Upper lobe of right lung (tissue), 1 donor: ENCODE results near the gene DRC7. TPM values are rescaled to one million over a fixed set of nuclear protein-coding genes. Genes with fewer than 3 reads are reported as not detected.

Experiments
- ATAC-seq: fragments of 200-7000 bp; cut with Tn5 transposase; one replicate; pipeline ENCODE4 v1.9.1; 2020; ENCODE audit warnings: mild to moderate bottlenecking, moderate library complexity
- DNase-seq: peaks from one replicate; pipeline ENCODE4 v3.0.0-alpha.2; 2020
- H3K27ac ChIP-seq: fragments of 200-600 bp; one replicate; pipeline ENCODE4 v1.8.0; 2022
- H3K27me3 ChIP-seq: fragments of 200-600 bp; one replicate; pipeline ENCODE4 v1.8.0; 2022; ENCODE audit warnings: mild to moderate bottlenecking
- H3K36me3 ChIP-seq: fragments of 200-600 bp; one replicate; pipeline ENCODE4 v1.8.0; 2022
- H3K4me1 ChIP-seq: fragments of 200-600 bp; one replicate; pipeline ENCODE4 v1.8.0; 2022
- H3K4me3 ChIP-seq: fragments of 200-600 bp; one replicate; pipeline ENCODE4 v1.8.0; 2022; ENCODE audit warnings: mild to moderate bottlenecking
- H3K9me3 ChIP-seq: fragments of 200-600 bp; one replicate; pipeline ENCODE4 v1.8.0; 2022
- CTCF ChIP-seq: fragments of 200-600 bp; IDR thresholded peaks from one replicate; pipeline ENCODE4 v1.8.0; 2022; ENCODE audit warnings: antibody characterized with exemption
- intact Hi-C: fragments of 100-400 bp; cut with DNase I; formaldehyde crosslinking; loops from one replicate; pipeline ENCODE4 v1.11.0; 2022
- total RNA-seq: library from RNA; stranded (reverse); fragmentation: NEBNext Ultra II Directional; extraction: Animal tissue kit (Norgen Biotek cat#: 25700); gene quantifications from one replicate; pipeline ENCODE4 v1.2.1, GENCODE V29; 2021
- donor health status: DM: no; HTN: yes; CAD: no; lungs with severe emphysema.

Gene DRC7
- total RNA-seq, 1 donor from 2014 or later, result not detected

DNA sequence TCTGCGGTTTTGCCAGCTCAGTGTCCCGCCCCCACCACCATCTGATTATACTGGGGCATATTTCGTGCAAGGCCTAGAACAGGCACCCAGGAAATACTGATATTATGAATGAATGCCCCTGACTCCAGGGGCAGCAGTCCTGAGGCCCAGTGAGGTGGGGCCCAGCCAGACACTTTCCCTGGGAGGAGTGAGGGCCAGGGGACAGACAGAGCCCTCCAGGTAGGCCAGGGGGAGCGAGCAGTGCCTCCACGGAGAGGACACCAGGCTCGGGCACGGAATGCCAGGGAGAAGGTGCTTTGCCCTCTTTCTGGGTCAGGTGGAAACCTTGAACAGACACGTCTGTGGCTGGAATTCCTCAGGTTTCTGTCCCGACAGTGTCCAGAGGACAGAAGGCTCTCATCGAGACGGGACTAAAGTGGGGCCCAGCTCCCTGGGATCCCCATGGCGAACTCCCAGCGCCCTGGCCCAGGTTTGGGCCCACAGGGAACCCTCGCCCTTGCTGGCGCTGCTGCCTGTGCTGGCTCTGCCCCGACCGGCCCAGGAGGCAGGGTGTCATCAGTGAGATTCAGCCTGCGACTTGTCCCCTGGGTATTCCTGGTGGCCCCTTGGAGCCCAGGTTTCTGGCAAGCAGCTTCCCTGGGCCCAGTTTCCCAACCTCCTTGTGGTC, 45.3 kb downstream of the DRC7 start:
- H3K4me3 ChIP-seq, result no peak overlapping the region
- intact Hi-C loops, result no loop called here
- no peak for ATAC-seq
- H3K9me3 ChIP-seq, result no peaks in the 10 kb centered on the region
- TF ChIP-seq CTCF, result no peak
- H3K36me3 ChIP-seq, result no peaks in the 10 kb centered on the region
- H3K27ac ChIP-seq, result no peak overlapping the region
- no peaks in the 10 kb centered on the region for H3K27me3 ChIP-seq
- peaks cover 15% of the 10 kb centered on the region for H3K4me1 ChIP-seq
- no peak for DNase-seq

DNA sequence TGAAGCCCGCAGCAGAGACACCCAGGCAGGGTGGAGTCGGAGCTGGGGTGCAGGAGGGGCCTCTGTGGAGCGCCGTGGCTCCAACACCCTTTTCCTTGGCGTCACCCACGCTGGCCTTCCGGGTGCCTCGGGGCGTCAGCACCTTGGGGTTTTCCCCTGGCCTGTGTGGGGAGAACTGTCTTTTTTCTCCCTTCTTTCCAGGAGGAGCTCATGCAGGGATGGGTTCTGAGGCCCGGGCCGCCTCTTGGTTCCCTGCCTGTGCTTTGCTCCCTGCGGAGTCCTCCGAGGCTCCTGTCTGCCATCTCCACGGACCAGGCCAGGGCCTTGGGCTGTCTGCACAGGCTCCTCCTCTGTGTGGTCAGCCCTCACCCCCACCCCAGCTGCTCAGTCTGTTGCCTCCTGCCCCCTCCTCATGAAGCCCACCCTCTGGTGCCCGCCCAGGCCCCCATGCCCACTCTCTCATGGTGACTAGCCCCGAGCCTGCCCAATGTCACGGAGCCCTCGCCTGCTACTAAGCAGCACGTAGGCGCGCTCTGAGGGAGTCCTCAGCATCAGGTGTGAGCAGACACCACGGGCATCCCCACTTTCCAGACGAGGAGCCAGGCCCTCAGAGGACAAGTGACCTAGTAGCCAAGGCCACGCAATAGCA, 45.9 kb downstream of the DRC7 start:
- no peak for TF ChIP-seq CTCF
- Histone ChIP-seq H3K4me1 (peaks cover 15% of the 10 kb centered on the region), H3K9me3 (no peaks in the 10 kb centered on the region), H3K36me3 (no peaks in the 10 kb centered on the region), H3K27ac (no peak overlapping the region), H3K27me3 (no peaks in the 10 kb centered on the region), H3K4me3 (no peak overlapping the region)
- ATAC-seq (no peak), DNase-seq (no peak)
- intact Hi-C loops, result no loop called here

GRCh38 chr16:57741660-57742191, 47.1 kb downstream of the DRC7 start:
- H3K4me1 ChIP-seq, result peaks cover 8% of the 10 kb centered on the region
- no peaks in the 10 kb centered on the region for H3K36me3 ChIP-seq
- ATAC-seq (peak; percentile 9), DNase-seq (no peak)
- H3K27me3 ChIP-seq, result no peaks in the 10 kb centered on the region
- H3K27ac ChIP-seq, result no peak overlapping the region
- no peaks in the 10 kb centered on the region for H3K9me3 ChIP-seq
- no peak for TF ChIP-seq CTCF
- intact Hi-C loops, result no loop called here
- no peak overlapping the region for H3K4me3 ChIP-seq

- H3K4me3 ChIP-seq, result no peak overlapping the region
- H3K27me3 ChIP-seq, result no peaks in the 10 kb centered on the region
- no peak for DNase-seq
- intact Hi-C loops, result no loop called here
- no peak overlapping the region for H3K27ac ChIP-seq
- peaks cover 4% of the 10 kb centered on the region for H3K36me3 ChIP-seq
- H3K9me3 ChIP-seq, result no peaks in the 10 kb centered on the region
- TF ChIP-seq CTCF, result no peak
- ATAC-seq, result no peak
- H3K4me1 ChIP-seq, result peaks cover under 1% of the 10 kb centered on the region
Observed at GRCh38 chr16:57742543-57742942, 47.9 kb downstream of the DRC7 start.

- Histone ChIP-seq H3K4me1 (no peaks in the 10 kb centered on the region), H3K9me3 (no peaks in the 10 kb centered on the region), H3K36me3 (peaks cover 5% of the 10 kb centered on the region), H3K27me3 (no peaks in the 10 kb centered on the region), H3K27ac (no peak overlapping the region), H3K4me3 (no peak overlapping the region)
- no peak for DNase-seq
- TF ChIP-seq CTCF, result no peak
- no peak for ATAC-seq
- intact Hi-C loops, result no loop called here
Observed at GRCh38 chr16:57743458-57743857, 48.9 kb downstream of the DRC7 start.
